Hematopoietic multipotent progenitor cell treated with erythropoietin and hydrocortisone succinate and interleukin-3 and kit ligand, for 6 days (in vitro differentiated cells): ENCODE data around the gene CEACAM3.

ENCODE experiments used
- DNase-seq: peaks from one replicate; pipeline ENCODE4 v3.0.0-alpha.2; 2015

Gene CEACAM3

GRCh38 chr19:41847351-41848105, 51.1 kb downstream of the CEACAM3 start:
- no peak for DNase-seq

DNA sequence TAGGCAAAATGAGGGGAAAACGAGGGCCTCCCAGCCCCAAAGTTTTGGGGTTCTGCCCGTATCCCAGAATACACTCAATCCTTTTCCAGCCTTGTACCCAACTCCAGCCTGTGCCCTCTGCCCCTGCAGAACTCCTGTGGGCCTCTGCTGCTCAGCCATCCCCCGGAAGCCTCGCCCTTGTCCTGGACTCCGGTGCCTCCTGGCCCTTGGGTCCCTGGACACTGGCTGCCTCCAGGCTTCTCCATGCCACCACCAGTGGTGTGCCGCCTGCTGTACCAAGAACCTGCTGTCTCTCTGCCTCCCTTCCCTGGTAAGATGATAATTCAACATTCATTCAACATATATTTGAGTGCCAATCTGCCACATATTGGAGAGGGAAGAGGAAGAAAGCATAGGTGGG, 52.3 kb downstream of the CEACAM3 start:
- DNase-seq = no peak

- DNase-seq = no peak
Measured at GRCh38 chr19:41849067-41849466, 52.7 kb downstream of the CEACAM3 start.

DNA sequence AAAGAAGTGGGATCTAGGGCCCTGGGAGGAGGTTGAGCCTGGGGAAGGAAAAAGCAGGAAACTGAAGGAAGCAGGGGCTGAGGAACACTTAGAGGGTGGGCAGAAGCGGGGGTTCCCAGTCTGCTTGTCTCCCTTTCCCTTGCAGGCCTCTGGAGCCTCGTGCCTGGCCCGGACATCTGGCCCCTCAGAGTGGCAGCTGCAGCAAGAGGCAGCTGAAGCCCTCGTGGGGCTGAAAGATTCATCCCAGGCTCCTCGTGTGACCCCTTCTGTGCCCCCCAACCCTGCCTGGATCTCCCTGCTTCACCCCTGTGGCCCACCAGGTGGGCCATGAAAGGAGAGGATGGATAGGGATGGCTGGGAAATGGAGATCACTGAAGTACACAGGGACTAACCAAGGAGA, 54.0 kb downstream of the CEACAM3 start:
- no peak for DNase-seq

- no peak for DNase-seq
Measured at GRCh38 chr19:41851456-41851855, 55.1 kb downstream of the CEACAM3 start.

- no peak for DNase-seq
Measured at GRCh38 chr19:41853344-41853743, 57.0 kb downstream of the CEACAM3 start.

DNA sequence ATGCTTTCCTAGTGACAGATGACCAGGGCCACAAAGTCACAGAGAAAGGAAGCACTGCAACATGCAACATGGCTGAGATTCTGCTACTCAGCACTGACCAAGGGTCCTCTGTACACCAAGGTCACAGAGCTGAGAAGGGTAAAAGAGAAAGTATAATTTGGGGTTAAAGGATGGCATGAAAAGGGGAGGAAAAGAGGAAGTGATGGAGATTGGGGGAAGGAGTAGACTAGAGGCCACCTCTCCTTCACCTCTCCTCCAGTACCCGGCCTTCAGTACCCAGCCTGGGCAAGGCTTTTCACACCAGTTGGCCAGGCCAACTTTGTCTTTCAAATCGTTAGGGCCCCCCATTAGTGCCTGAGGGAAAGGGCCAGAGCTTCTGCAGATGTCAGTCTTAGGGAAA, 57.4 kb downstream of the CEACAM3 start:
- DNase-seq = no peak

DNA sequence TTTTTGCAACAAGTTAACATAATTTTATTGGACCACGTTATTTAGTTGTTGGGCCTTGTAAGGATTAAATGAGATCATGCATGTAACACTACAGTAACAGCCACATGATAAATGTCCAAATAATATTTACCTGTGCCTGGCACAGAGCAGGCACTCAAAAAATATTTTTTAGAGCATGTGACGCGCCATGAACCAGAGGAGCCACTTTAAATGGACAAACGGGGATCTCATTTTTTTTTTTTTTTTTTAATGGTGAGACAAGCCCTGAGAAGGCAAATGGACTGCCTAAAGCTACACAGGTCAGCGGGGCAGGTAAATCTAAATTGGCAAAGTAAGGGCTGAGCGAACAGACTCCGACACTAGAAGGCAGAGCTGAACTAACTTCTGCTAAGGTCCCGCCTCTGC, 62.8 kb downstream of the CEACAM3 start:
- DNase-seq = no peak

- DNase-seq = peak; percentile 99
Measured at GRCh38 chr19:41859618-41860418, 63.4 kb downstream of the CEACAM3 start, which contains the start of gene RPS19. Gene RPS19, plus strand, starts transcription at chr19:41860255. Its CDS starts 520 bp downstream, at chr19:41860775.

GRCh38 chr19:41860419-41861115, 64.2 kb downstream of the CEACAM3 start:
- no peak for DNase-seq
